Endothelial cell (in vitro differentiated cells): ENCODE measurements around the gene NPSR1. TPM values are rescaled to one million over a fixed set of nuclear protein-coding genes. Genes with fewer than 3 reads are reported as not detected.

Source experiments
- DNase-seq: peaks from one replicate; pipeline ENCODE4 v3.0.0; 2021; ENCODE audit warnings: low spot score
- H3K27ac Mint-ChIP-seq: one replicate; pipeline ENCODE4 v1.8.0; 2021; ENCODE audit warnings: mixed read lengths, inconsistent platforms; ENCODE audit not compliant: unreplicated experiment
- H3K27me3 Mint-ChIP-seq: one replicate; pipeline ENCODE4 v1.8.0; 2021; ENCODE audit warnings: mild to moderate bottlenecking, moderate library complexity, mixed read lengths, inconsistent platforms; ENCODE audit not compliant: unreplicated experiment
- H3K36me3 Mint-ChIP-seq: one replicate; pipeline ENCODE4 v1.8.0; 2021; ENCODE audit warnings: mild to moderate bottlenecking, low read depth, mixed read lengths, inconsistent platforms; ENCODE audit not compliant: unreplicated experiment
- H3K4me1 Mint-ChIP-seq: one replicate; pipeline ENCODE4 v1.8.0; 2021; ENCODE audit warnings: mild to moderate bottlenecking, mixed read lengths, inconsistent platforms; ENCODE audit not compliant: unreplicated experiment
- H3K4me3 Mint-ChIP-seq: one replicate; pipeline ENCODE4 v1.8.0; 2021; ENCODE audit warnings: mild to moderate bottlenecking, mixed read lengths, inconsistent platforms; ENCODE audit not compliant: unreplicated experiment
- H3K9me3 Mint-ChIP-seq: one replicate; pipeline ENCODE4 v1.8.0; 2021; ENCODE audit warnings: mixed read lengths, inconsistent platforms; ENCODE audit not compliant: unreplicated experiment
- total RNA-seq: library from RNA; stranded (reverse); fragmentation: NEBNext Ultra II Directional; extraction: Animal tissue kit (Norgen Biotek cat#: 25700); gene quantifications from one replicate; pipeline ENCODE4 v1.2.1, GENCODE V29; 2021; ENCODE audit not compliant: unreplicated experiment
- TF ChIP-seq, protein P1 (sequence below): fragments of 200-600 bp; sonication (generic); IDR thresholded peaks from one replicate; pipeline ENCODE4 v1.5.0; 2021; ENCODE audit warnings: antibody characterized with exemption; ENCODE audit not compliant: unreplicated experiment

The NPSR1 gene
- total RNA-seq, 1 donor from 2014 or later = not detected

DNA sequence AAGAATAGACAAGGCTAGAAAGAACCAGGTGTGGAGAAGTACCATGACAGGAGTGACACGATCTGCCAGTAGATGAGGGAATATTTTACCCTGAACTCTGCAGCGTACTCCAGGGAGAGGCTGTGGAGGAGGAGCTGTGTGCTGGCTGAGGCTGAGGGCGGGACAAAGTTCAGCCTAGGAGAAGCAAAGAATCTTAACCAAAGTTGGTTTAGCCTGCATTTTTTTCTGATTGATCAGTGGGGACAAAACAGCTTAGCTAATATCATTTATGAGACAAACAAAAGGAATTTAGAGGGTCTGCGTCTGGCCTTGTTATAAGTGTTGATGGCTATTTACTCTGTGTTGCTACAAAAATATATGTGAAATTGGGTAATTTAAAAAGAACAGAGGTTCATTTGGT, 5.2 kb upstream of the NPSR1 start:
- TF ChIP-seq, protein P1, sequence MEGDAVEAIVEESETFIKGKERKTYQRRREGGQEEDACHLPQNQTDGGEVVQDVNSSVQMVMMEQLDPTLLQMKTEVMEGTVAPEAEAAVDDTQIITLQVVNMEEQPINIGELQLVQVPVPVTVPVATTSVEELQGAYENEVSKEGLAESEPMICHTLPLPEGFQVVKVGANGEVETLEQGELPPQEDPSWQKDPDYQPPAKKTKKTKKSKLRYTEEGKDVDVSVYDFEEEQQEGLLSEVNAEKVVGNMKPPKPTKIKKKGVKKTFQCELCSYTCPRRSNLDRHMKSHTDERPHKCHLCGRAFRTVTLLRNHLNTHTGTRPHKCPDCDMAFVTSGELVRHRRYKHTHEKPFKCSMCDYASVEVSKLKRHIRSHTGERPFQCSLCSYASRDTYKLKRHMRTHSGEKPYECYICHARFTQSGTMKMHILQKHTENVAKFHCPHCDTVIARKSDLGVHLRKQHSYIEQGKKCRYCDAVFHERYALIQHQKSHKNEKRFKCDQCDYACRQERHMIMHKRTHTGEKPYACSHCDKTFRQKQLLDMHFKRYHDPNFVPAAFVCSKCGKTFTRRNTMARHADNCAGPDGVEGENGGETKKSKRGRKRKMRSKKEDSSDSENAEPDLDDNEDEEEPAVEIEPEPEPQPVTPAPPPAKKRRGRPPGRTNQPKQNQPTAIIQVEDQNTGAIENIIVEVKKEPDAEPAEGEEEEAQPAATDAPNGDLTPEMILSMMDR = no peak
- Mint-ChIP-seq H3K27me3 (peaks cover 2% of the 10 kb centered on the region), H3K36me3 (no peaks in the 10 kb centered on the region), H3K4me1 (no peaks in the 10 kb centered on the region), H3K4me3 (no peak overlapping the region), H3K27ac (no peak overlapping the region), H3K9me3 (no peaks in the 10 kb centered on the region)
- DNase-seq = no peak

DNA sequence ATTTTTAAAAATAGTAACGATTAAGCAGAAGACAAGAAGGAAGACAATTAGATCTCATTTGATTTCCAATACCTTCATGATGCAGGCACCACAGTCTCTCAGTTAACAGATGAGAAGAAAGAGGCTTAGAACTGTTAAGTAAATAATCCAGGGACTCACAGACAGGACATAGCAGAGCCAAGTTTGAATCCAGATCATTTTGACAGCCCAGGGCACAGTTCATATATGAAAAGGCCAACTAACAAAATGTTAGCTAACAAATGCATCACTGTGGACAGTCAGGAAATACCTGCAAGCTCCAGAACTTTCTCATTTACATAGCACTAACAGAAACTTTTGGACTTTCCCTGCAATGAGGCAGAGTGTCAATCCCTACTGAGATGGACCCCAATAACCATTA, 4.2 kb upstream of the NPSR1 start:
- Mint-ChIP-seq H3K27me3 (peaks cover 2% of the 10 kb centered on the region), H3K4me1 (no peaks in the 10 kb centered on the region), H3K4me3 (no peak overlapping the region), H3K27ac (no peak overlapping the region), H3K9me3 (no peaks in the 10 kb centered on the region), H3K36me3 (no peaks in the 10 kb centered on the region)
- no peak for DNase-seq
- TF ChIP-seq, protein P1 = no peak

DNA sequence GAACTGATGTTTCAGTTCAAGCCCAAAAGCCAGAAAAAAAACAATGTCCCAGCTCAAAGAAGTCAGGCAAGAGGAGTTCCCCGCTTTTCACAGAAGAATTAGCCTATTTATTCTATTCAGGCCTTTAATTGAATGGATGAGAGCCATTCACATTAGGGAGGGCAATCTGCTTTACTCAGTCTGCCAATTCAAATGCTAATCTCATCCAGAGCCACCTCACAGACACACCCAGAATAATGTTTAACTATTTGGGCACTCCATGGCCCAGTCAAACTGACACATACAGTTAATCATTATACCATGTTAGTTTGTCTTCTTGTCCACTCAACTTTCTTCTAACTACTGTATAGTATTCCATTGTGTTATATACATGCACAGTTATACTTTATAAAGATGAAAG, 2.6 kb upstream of the NPSR1 start:
- H3K27me3 Mint-ChIP-seq = peaks cover 2% of the 10 kb centered on the region
- H3K4me1 Mint-ChIP-seq = no peaks in the 10 kb centered on the region
- H3K36me3 Mint-ChIP-seq = no peaks in the 10 kb centered on the region
- TF ChIP-seq, protein P1 = no peak
- H3K9me3 Mint-ChIP-seq = no peaks in the 10 kb centered on the region
- no peak for DNase-seq
- H3K27ac Mint-ChIP-seq = no peak overlapping the region
- no peak overlapping the region for H3K4me3 Mint-ChIP-seq

GRCh38 chr7:34656041-34656440, 2.0 kb upstream of the NPSR1 start:
- no peaks in the 10 kb centered on the region for H3K36me3 Mint-ChIP-seq
- TF ChIP-seq, protein P1 = no peak
- peaks cover 2% of the 10 kb centered on the region for H3K27me3 Mint-ChIP-seq
- H3K4me3 Mint-ChIP-seq = no peak overlapping the region
- H3K27ac Mint-ChIP-seq = no peak overlapping the region
- H3K4me1 Mint-ChIP-seq = no peaks in the 10 kb centered on the region
- no peak for DNase-seq
- no peaks in the 10 kb centered on the region for H3K9me3 Mint-ChIP-seq

- Mint-ChIP-seq H3K4me3 (no peak overlapping the region), H3K36me3 (no peaks in the 10 kb centered on the region), H3K9me3 (no peaks in the 10 kb centered on the region), H3K27me3 (peaks cover 2% of the 10 kb centered on the region), H3K4me1 (no peaks in the 10 kb centered on the region), H3K27ac (no peak overlapping the region)
- TF ChIP-seq, protein P1 = no peak
- no peak for DNase-seq
Observed at GRCh38 chr7:34659472-34660075, 1.6 kb downstream of the NPSR1 start.
